ENCODE data around the gene S100A11. TPM values are rescaled to one million over a fixed set of nuclear protein-coding genes. Genes with fewer than 3 reads are reported as not detected.
A peak's percentile ranks its signal among the peaks of the same experiment; 100 is the strongest.

S100A11 gene
- total and polyA plus RNA-seq, 7 donors: 92.6 to 633 (median 156) TPM

- Histone ChIP-seq H3K27me3 (no peaks in the 10 kb centered on the region), H3K4me3 (peak within 1 kb of the TSS; percentile 53 to 86 (median 76)), H3K4me1 (peaks cover 0 to 57% (median 51%) of the 10 kb centered on the region in 4 donors), H3K27ac (peak within 1 kb of the TSS; percentile 81 to 98 (median 87)), H3K9me3 (no peaks in the 10 kb centered on the region), H3K36me3 (no peaks in the 10 kb centered on the region)
- intact Hi-C loops (cut with DNase I): no loop called here
- TF ChIP-seq, protein P1, sequence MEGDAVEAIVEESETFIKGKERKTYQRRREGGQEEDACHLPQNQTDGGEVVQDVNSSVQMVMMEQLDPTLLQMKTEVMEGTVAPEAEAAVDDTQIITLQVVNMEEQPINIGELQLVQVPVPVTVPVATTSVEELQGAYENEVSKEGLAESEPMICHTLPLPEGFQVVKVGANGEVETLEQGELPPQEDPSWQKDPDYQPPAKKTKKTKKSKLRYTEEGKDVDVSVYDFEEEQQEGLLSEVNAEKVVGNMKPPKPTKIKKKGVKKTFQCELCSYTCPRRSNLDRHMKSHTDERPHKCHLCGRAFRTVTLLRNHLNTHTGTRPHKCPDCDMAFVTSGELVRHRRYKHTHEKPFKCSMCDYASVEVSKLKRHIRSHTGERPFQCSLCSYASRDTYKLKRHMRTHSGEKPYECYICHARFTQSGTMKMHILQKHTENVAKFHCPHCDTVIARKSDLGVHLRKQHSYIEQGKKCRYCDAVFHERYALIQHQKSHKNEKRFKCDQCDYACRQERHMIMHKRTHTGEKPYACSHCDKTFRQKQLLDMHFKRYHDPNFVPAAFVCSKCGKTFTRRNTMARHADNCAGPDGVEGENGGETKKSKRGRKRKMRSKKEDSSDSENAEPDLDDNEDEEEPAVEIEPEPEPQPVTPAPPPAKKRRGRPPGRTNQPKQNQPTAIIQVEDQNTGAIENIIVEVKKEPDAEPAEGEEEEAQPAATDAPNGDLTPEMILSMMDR (IDR thresholded peaks at IDR 0.05): no peak
- TF ChIP-seq POLR2A (IDR thresholded peaks at IDR 0.05) (no peak), EP300 (IDR thresholded peaks at IDR 0.05) (no peak), POLR2AphosphoS5 (IDR thresholded peaks at IDR 0.05) (peak; percentile 67 to 91 (median 87))
- WGBS, 2 donors: 1 to 2% methylated on average over 69 of the region's 69 CpGs
- DNase-seq: peak; percentile 91
These were observed 42.9 kb downstream of the S100A11 start, which contains the start of gene S100A10 for GRCh38 chr1:151993734-151994496. Gene S100A10, minus strand, starts transcription at chr1:151993859. Its CDS starts 7,629 bp downstream, at chr1:151986230.

DNA sequence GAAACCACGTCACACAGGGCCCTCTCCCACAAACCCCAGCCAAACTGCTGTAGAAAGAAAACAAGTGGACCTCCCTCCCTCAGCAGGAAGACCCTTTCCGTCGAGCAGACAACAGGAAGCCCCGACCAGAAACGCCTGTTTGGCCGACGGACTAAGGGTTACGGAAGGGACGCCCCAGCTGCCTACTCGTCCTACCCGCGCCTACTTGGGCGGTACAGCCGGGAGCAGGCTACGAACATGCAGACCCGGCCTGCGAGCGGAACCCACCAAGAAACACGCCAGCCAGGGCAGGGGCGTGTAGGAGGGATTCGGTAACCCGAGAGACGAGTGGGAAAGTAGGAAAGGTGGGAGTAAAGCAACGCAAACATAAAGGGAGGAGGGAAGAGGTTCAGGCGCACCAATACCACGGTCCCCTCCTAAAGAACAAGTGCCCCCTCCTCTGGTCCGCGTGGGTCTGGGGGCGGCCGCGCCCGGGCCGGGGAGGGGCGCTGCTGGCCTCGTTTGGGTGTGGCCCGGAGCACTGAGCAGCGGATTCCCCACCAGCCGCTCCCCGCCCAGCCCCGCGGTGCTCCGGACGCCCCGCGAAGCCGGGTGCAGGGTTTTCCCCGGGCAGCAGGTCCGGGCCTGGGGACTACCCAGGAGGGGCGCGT lies 43.6 kb downstream of the S100A11 start:
- H3K4me3 ChIP-seq: peak overlapping the region; percentile 53 to 86 (median 76)
- TF ChIP-seq, protein P1 (IDR thresholded peaks at IDR 0.05): no peak
- TF ChIP-seq EP300 (IDR thresholded peaks at IDR 0.05) (no peak), POLR2A (IDR thresholded peaks at IDR 0.05) (no peak)
- 1% methylated on average over 50 of the region's 50 CpGs for WGBS, 2 donors
- H3K27me3 ChIP-seq: no peaks in the 10 kb centered on the region
- H3K27ac ChIP-seq: peak overlapping the region; percentile 81 to 98 (median 87)
- H3K36me3 ChIP-seq: no peaks in the 10 kb centered on the region
- intact Hi-C loops (cut with DNase I): no loop called here
- DNase-seq: peak; percentile 70
- peaks cover 0 to 64% (median 58%) of the 10 kb centered on the region in 4 donors for H3K4me1 ChIP-seq
- H3K9me3 ChIP-seq: no peaks in the 10 kb centered on the region

DNA sequence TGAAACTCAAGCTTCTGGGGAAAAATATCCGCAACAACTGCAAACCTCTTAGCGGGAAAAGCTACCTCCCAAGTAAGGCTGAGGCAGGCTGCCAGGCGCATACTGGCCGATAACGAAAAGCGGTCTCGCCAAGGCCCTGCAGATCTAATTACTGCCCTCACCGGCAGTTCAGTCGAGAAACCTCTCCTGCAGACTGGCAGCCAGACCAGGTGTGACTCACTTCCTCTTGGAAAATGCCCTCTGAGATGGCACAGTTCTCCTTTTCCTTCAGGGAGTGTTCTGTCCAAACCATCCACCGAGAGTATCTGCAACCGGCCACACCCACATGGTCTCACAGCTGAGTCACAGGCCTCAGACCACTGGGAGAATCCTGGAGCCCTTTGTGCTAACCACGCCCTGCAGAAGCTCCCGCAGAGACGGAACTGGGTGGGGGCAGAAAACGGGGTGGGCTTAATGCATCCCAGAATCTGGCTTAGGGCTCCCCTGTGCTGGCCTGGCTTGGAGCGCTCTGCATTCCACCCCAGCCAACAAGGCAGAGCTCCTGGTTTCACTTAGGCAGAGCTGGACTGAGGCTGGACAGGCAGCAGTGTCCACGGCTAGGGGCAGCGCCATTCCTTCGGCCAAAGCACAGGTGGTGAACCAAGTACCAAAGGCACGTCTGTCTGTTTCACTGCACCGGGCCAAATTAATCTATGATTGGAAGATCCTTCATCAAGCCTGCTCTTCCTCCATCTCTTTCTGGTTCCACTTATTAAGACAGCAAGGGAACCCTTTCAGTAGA lies 44.3 kb downstream of the S100A11 start:
- DNase-seq: peak; percentile 92
- Histone ChIP-seq H3K36me3 (no peaks in the 10 kb centered on the region), H3K27ac (peak overlapping the region; percentile 81 to 98 (median 87)), H3K27me3 (no peaks in the 10 kb centered on the region), H3K9me3 (no peaks in the 10 kb centered on the region), H3K4me3 (peak overlapping the region; percentile 53 to 86 (median 76)), H3K4me1 (peaks cover 0 to 68% (median 65%) of the 10 kb centered on the region in 4 donors)
- TF ChIP-seq POLR2AphosphoS5 (IDR thresholded peaks at IDR 0.05): peak in 3 of 4 donors; percentile 54 to 66 (median 55)
- TF ChIP-seq POLR2A (IDR thresholded peaks at IDR 0.05): peak in 1 of 2 donors; percentile 22
- TF ChIP-seq EP300 (IDR thresholded peaks at IDR 0.05): no peak
- TF ChIP-seq, protein P1 (IDR thresholded peaks at IDR 0.05): no peak
- intact Hi-C loops (cut with DNase I): no loop called here
- WGBS, 2 donors: 4 to 32% methylated on average over 21 of the region's 21 CpGs

- no peak for DNase-seq
- peak overlapping the region; percentile 81 to 98 (median 87) for H3K27ac ChIP-seq
- H3K9me3 ChIP-seq: no peaks in the 10 kb centered on the region
- intact Hi-C loops (cut with DNase I): no loop called here
- 12 to 54% methylated on average over 6 of the region's 6 CpGs for WGBS, 2 donors
- no peaks in the 10 kb centered on the region for H3K27me3 ChIP-seq
- H3K36me3 ChIP-seq: no peaks in the 10 kb centered on the region
- no peak for TF ChIP-seq POLR2A (IDR thresholded peaks at IDR 0.05)
- TF ChIP-seq, protein P1 (IDR thresholded peaks at IDR 0.05): no peak
- TF ChIP-seq POLR2AphosphoS5 (IDR thresholded peaks at IDR 0.05): no peak
- no peak for TF ChIP-seq EP300 (IDR thresholded peaks at IDR 0.05)
- peak overlapping the region in 3 of 4 donors; percentile 75 to 86 (median 78) for H3K4me3 ChIP-seq
- peaks cover 0 to 68% (median 65%) of the 10 kb centered on the region in 4 donors for H3K4me1 ChIP-seq
These were observed 45.0 kb downstream of the S100A11 start for GRCh38 chr1:151991663-151992302.

Data from sigmoid colon (tissue), 7 donors.